Kidney tubule cell (primary cell): Measurements from ENCODE around the gene MAPK11.
A peak's percentile ranks its signal among the peaks of the same experiment; 100 is the strongest.

Experiments used
- DNase-seq: peaks from one replicate; pipeline ENCODE4 v3.0.0-alpha.2; 2018; ENCODE audit warnings: low spot score

MAPK11 gene

DNA sequence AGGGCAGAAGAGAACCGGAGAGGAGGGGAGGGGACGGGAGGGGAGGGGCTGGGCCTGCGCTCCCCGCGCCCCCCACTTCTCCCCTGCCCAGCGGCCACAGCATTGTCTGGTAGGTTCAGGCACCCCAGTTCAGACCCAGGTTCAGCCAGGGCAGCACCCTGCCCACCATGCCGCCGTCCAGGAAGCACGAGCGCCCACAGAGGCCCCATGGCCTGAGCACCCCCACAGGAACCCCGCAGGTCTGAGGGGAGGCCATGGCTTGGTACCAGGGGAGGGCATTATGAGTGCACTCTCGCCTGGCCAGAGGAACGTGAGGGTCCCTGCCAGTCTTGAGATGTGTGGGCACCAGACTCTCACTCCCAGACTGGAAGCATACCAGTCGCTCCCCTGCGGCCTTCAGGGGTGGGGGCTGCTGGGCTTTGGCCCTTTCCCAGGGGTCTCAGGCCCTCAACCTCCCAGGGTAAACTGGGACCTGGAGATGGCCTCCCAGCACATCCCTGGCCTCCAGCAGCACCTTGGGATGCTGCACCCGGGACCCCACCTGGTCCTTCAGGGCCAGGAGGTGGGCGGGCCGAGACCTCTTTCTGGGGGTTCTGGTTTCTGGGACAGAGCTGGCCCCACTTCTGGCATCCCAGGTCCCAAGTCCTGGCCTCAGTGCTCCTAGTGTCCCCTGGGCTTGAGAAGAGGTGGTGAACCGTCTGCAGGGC, 37.9 kb upstream of the MAPK11 start:
- no peak for DNase-seq

DNA sequence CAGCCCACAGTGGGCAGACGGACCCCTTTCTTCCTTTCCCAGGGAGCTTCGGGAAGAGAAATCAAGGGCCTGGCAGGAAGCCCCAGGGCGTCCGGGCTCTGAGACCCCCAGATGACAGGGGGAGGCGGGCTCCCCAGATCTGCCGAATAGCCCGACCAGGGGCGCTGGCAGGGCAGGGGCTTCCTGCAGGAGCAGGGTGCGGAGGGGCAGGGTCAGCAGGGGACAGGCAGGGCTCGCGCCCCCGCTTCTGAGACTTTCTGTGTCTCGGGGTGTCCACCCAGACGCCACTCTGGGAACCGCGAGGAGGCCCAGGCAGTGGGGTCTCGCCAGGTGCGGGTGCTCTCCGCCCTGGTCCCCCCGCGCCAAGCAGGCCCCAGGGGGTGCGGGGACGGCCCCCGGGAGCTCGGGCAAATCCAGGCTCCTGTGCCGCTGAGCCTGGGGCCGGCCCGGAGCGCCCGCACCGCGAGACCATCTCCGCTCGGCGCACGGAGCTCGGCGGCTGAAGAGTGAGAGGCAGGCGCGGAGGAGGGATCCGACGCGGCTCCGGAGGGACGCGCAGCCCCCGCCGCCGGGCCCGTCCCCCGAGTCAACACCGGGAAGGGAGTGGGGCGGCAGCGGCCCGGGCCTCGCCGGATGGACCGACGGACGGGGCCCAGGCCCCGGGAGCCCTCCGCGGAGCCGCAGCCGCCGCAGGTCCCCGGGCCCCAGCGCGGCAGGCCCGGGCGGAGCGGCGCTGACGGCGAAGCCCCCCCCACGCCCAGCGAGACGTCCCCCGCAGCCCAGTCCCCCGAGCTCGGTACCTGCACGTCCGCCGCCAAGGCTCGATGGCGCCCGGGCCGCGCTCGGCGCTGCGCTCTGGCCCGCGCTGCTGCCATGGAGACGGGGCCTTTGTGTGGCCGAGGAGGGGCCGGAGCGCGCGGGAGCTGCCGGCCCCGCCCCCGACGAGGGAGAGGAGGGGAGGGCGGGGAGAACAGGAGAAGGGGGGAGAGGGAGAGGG, 36.9 kb upstream of the MAPK11 start, which contains the start of gene PLXNB2:
Gene PLXNB2 (minus strand): TSS at position 894 of the 997 bp plus-strand sequence. CDS start 17,062 bp downstream, outside the sequence.
- DNase-seq: peak; percentile 86

DNA sequence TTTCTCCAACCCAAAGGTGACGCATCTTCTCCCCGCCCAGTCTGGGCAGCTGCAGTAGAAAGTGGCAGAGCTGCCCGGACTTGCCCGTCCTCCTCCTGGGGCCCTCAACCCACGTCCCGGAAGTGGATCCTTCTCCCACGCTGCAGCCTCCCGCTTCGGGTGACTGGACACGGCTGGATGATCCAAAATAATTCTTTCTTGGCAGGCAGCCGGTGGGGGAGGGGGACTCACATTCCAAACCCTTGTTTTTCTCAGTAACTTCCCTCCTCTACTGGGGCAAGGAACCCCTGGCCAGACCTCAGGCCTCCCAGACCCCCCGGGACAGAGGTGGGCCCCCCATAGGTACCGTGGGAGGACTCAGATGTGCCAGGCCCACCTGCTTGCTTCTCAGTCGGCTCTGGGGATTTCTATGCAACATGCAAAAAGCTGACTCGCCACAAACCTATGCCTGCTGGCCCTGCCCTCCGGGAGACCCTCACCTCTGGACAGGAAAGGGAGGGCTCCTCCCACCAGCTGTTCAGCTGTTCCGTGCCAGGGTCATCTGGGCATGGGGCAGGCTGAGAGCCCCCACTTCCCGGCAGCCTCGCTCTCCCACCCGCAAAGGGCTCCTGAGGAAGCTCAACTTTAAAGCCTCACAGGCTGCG, 35.9 kb upstream of the MAPK11 start:
- DNase-seq: peak; percentile 99

DNA sequence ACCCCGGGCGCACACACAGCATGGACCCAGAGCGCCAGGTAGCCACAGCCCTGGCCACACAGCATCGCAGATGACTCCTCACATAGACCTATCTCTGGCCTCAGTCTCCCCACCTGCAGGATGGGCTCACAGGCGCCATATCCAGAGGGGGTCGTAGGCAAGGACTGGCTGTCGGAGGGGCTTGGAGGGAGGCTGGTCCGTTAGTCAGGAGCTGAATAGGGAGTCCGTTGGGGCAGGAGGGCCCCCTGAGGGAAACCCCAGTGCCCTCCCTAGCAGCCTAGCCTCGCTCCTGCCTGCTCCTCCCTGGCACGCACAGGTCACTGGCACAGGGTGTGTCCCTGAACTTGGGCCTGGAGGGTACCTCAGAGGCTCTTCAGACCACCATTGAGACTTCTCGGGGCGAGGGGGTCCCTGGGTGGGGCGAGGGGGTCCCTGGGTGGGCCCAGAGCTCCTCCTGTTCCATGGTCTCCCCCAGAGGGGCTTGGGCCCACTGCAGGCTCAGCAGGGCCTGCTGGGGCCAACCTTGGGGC, 35.3 kb upstream of the MAPK11 start:
- no peak for DNase-seq

DNA sequence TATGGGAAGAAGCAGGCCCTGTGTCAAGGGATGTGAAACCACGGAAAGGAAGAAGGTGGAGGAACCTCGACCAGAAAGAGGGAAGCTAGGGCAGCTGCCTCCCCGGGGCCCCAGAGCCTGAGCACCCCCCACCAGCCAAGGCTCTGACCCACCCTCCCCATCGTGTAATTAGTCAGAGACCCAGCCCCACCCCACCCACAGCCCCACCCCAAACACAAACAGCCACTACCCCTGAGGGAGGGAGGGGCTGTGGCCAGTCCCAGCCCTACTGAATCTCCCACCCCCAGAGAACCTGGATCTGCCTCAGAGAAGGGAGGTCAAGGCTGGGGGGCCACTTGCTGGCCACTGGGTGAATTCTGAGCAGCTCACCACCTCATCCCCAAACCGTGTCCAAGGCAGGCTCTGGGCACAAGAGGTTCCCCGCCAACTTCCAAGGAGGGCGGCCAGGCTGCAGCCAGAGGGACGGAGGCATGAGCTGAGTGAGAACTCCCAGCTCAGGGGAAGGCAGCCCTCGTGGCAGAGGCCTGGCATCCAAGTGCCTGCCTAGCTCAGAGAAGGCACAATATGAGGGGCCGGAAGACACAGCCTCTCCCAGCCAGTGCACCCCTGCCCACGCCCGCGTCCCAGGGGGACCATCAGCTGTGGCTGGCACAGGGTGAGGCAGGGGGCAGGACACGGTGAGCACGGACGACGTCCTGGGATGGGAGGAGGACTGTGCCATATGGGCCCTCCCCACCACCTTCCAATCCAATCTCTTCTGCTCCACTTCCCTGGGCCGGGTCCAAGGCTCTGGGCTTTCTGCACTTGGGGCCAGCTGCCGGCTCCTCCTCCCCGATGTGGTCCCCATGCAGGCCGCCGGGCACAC, 34.6 kb upstream of the MAPK11 start:
- DNase-seq: peak; percentile 61

DNA sequence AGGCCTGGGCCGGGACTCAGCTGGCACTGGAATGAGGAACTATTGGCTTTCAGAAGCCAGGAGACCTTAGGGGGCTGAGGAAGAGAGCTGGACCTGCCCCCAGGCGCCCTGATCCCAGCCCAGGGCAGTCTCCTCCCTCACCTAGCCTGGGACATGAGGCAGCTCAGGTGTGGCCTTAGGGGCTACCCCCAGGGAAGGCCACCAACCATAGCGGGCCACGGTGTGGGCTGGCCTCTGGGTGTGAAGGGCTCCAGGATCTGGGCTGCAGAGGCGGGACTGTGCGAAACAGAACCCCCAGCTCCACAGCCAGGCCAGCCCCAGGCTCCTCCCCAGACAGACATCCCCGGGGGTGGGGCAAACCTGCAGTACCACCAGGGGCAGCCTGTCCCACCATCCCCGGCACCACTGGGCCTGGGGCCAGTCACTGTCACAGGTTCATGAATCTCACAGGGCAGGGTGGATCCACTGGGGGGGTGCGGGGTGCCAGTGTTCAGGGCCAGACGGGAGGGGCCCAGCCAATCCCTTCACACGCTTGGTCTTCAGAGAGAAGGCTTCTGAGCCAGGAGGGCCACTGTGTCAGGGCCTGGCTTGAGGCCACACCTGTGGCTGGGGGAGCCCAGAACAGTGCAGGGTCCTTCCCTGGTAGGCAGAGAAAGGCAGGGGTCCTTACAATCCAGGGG, 33.8 kb upstream of the MAPK11 start:
- peak; percentile 91 for DNase-seq

DNA sequence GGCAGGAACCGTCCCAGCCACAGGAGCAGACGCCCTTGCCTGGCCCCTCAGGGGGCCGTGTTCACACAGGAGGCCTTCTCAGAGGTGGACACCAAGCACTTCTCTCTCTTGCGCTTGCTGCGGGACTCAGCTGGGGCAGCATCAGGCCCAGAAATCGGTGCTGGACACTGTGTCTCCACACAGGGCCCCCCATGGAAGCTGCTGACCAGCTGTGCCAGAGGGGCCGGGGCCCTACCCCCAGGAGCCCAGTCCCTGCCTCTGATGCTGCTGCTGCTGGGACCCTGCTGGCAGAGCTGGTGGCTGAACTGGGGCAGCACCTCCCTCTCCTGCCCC, 33.3 kb upstream of the MAPK11 start:
- no peak for DNase-seq

DNA sequence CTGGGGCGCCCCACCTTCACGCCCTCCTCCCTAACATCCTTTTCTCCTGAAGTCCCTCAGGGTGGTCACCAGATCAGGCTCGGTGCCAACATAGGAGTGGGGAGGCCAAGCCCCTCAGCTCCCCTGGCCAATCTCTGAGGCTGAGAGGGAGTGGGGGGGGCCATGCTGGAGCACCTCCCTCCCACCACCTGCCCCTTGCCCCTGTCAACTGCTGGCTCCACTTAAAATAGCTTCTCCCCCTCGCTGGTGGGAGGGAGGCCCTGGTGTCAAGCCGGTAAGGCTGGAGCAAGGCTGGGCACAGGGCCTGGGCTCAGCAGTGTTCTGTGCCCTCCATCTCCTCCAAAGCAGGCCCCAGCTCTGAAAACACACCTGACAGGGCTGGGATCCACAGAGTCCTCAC, 32.4 kb upstream of the MAPK11 start:
- DNase-seq: no peak

DNA sequence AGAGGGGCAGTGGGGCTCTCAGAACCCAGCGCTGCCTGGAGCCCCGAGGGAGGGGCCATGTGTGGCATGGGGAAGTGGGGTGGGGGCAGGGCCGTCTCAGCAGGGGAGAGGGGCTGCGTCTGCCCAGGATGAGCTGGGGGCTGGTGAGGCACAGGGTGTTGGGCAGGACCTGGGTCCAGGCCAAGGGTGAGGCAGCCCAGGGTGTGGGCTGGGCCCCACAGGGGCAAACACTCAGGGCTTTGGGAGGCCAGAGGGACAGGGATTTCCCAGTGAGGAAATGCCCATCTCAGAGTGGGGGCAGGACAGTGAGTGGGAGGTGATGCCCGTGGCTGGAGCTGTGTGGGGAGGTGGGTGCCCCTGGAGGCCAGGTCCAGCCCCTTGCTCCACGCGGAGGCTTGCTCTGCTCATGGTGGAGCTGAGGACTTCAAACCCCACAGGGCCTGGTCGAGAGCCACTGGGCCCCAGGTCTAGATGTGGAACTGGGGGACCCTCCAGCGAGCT, 31.9 kb upstream of the MAPK11 start:
- peak; percentile 82 for DNase-seq

DNA sequence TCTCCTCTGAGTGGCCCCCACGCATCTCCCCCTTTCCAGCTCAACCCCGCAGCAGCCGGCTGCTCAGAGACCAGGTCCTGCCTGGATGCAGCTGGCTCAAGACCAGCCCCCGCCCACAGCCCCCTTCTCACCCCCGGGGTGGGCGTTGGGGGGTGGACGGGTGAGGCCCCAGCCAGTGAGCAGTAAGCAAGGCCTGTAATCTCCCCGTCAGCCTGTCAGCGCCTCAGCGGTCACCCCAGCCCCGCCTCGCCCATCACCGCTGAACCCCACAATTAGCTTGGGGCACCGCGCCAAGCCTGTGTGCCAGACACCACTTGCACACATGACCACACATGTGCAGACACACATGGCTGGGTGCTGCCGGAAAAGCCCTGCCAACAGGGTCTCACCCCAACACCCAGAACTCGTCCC, 31.4 kb upstream of the MAPK11 start:
- no peak for DNase-seq

DNA sequence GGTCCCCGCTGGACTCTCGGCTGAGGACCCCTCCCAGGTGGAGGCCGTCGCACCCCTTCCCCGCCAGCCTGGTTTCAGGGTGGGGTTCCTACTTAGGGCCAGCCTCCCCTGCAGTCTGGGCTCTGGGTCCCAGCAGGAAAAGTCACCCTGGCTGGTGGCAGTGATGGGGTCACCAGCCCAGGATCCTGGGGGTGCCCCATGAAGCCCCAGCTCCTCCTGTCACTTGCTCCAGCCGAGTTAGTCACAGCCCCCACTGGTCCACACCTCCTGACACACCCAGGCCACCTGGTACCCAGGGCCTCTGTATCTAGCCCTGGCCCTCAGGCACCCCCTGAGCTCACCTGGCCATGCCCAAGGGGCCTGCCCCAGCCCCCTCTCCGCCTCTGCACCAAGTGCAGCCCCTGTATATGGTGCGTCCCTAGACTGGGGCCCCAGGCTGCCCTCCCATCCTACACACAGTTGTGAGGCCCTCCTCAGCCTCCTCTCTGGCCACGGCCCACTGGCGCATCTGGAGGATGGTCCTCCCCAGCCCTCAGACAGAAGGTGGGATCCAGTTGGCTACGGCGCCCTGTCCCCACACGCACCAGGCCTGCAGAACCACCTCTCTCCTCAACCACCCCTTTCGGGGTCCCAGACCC, 30.6 kb upstream of the MAPK11 start:
- no peak for DNase-seq

DNA sequence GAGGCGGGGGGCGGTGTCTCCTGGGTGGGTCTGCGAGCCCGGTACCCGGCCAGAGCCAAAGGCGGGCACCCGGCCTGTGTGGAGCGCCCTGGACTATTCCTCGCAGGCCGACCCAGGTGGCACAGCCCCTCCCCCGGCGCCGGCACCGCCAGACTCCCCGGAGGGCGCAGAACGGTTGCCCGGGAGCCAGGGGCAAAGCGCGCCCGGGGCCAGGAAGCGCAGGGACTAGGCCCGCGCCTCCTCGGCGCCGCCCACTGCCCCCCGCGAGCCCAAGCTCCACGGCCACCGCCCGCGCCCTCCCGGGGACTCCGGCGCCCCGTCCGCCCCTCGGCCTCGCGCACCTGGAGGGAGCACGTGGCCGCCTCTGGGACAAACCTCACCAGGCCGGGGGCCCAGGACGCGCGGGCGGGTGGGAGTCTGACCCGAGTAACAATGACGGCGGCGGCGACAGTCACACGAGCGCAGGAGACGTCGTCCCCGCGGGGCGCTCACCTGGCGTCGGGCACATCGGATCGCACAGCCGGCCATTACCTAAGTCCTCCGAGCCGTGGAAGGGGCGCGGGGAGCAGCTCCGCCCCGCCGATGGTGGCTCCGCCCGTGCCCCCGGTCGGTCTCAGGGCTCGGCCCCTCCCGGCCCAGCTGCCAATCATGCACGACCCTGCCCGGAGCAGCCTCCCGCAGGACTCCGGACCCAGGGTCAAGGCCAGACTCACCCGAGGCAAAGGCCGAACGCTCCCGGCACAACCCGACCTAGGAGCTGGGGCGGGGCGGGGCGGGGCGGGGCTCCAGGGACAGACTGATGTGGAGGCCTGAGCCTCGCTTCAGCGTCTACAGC, 29.8 kb upstream of the MAPK11 start:
- DNase-seq: peak; percentile 69

DNA sequence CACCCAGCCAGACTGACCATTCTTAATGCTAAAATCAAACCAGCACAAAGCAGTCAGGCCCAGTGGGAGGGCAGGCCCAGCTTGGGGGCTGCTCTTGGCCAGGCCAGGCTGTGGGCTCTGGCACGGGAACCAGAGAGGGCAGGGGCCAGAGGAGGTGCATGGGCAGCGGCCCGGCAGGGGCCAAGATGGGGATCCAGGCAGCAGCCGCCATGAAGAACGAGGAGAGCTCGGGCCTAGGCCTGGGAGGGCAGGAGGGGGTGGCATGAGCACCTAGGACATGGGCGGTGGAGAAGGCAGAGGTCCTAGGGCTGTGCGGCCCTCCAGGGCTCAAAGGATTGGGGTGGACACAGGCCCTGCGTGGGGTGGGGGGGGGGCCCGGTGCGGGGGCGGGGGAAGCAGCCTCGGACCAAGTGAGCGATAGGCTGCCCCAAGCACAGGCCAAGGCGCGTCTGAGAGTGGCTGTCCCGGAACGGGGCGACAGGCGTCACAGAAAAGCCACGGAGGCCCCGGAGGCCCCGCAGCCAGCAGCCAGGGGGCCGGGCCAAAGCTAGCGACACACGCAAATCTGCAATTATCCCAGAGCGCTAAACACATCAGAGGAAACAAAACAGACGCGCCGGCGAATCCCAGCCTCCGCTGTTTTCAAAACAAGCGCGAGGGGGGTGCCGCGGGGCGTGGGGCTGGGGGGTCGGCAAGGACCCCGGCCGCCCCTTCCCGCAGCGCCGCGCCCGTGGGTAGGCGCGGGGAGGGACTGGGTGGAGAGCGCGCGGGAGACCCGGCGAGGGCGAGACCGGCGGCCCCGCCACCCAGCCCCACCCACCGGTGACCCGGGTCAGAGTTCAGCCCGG, 29.0 kb upstream of the MAPK11 start:
- DNase-seq: no peak

DNA sequence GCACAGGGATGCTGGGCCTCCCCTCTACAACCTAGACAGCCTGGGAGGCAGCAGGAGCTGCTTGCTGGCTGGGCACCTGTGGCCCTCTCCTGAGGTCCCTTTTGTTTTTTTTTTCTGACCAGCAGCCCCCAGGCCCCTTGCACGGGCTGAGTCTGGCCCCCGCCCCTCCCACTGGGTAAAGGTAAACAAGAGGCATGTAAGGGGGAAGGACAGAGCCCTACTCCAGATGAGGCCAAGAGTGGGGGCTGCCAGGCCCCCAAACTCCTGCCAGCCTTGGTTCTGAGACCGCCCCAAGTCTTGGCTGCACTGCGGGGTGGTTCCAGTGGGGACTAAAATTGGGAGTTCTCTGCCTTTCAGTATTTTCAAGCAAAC, 28.1 kb upstream of the MAPK11 start:
- no peak for DNase-seq

DNA sequence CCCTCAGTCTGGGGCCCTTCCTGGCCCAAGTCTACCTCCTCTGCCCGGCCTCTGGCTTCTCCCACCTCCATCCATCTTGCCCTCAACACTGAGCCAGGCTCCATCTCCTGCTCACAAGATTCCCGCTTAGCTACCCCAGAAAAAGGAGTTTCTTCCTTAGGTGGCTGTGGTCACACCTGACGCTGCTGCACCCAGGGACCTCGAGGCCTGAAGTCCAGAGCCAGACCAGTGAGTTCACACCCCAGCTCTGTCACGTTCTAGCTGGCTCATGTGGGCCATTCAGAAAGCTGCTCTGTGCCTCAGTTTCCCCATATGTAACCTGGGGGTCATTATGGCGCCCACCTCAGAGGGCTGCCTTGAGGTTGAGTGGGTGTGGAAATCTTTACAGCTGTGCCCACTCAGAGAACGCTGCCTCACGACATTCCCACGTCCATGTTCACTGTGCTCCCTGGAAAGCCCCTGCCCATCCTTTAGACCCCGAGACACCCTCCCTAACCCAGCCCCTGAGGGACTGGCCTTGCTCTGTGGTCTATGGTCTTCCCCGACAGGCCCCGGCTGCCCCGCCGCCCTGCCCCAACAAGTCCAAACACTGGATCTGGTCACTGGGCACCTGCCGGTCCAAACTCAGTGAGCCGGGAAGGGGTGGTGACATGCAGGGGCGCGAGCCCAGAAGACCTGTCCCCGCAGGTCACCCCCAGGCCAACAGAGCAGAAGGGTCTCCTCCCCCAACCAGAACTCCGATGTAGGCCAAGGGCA, 27.5 kb upstream of the MAPK11 start:
- DNase-seq: no peak

DNA sequence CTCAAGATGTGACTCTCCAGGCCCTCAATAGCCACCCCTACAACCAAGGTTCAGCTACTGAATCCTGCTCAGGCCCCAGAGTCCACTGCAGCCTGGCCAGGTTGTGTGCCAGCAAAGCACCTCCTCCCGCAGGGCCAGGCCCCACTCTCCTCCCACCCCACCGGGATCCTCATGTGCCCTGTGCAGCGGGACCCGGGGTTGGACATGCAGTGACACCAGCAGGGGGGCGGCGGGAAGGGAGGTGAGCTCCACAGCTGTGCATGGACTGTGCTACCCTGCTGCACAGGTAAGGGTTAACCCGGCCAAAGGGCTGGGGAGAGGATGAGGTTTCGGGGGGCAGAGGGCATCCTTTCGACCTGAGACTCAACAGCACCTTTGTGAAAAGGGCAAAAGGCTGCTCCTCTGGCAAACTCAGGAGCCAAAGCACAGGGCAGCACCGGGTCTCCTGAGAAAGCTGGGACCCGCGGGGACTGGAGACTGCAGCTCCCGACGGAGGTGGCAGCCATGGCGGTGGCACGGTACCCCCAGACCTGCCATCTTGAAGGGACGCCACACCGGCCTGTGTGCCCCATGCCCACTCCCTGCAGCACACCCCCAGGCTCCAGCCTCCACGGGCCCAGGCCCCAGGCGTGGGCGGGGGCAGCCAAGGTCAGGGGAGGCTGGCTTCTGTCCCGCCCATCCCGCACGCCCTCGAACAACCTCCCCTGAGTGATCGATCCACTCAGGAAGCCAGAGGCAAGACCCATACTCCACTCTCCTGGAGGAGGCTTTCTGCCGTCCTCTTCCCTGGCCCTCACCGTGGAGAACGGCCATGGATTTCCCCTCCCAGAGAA, 26.7 kb upstream of the MAPK11 start:
- DNase-seq: no peak

DNA sequence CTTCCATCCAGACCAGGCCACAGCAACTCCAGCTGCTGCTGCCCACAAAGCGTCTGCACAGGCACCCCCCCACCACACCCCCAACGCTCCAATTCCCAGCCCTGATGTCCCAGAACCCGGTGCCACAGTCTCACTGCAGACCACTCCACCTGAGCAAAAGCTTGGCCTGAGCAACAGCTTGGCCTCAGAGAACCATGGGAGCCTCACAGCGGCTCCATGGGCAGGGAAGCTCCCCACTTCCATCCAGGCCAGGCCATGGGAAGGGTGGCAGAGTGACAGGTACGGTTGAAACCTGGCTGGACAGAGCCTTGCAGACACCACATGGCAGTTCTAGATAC, 24.1 kb upstream of the MAPK11 start:
- DNase-seq: no peak
